A673 (cell line): ENCODE measurements around the gene JAG2.

Experiments
- CTCF ChIP-seq: fragments of 300-800, 200-600 bp; sonication (generic); conservative IDR thresholded peaks from 2 replicates; pipeline ENCODE4 v1.5.1; 2017; ENCODE audit warnings: low read depth, mild to moderate bottlenecking, antibody characterized with exemption, low read length, moderate library complexity, mixed read lengths
- EZH2 ChIP-seq: fragments of 200-600 bp; sonication (generic); IDR thresholded peaks from 2 replicates; pipeline ENCODE4 v1.6.1; 2017; ENCODE audit warnings: borderline replicate concordance, low read depth, mild to moderate bottlenecking, mixed read lengths, antibody characterized with exemption, low read length; ENCODE audit not compliant: poor library complexity, severe bottlenecking

GRCh38 chr14:105156414-105157375, 11.9 kb downstream of the JAG2 start:
- TF ChIP-seq CTCF (no peak), EZH2 (no peak)
